WTC11 (cell line): Measurements from ENCODE around the gene XRCC4.
"Not testable (repeated sequence)": the region's sequence is repeated elsewhere in the genome, so short reads cannot be mapped to it uniquely, and the experiment has no call there.

Experiments
- TF ChIP-seq, protein P1 (sequence below): fragments of 200-600 bp; IDR thresholded peaks from 2 replicates; pipeline ENCODE4 v1.8.0; 2022; ENCODE audit warnings: antibody characterized with exemption
- TF ChIP-seq, protein P2 (sequence below): sonication (generic); formaldehyde crosslinking; IDR thresholded peaks from 2 replicates; pipeline ENCODE4 v1.8.1; 2023; ENCODE audit warnings: mild to moderate bottlenecking, missing genetic modification reagents, moderate library complexity
- TF ChIP-seq, protein P3 (sequence below): sonication (generic); formaldehyde crosslinking; IDR thresholded peaks from 2 replicates; pipeline ENCODE4 v1.8.0; 2022; ENCODE audit warnings: mild to moderate bottlenecking, missing genetic modification reagents

DNA sequence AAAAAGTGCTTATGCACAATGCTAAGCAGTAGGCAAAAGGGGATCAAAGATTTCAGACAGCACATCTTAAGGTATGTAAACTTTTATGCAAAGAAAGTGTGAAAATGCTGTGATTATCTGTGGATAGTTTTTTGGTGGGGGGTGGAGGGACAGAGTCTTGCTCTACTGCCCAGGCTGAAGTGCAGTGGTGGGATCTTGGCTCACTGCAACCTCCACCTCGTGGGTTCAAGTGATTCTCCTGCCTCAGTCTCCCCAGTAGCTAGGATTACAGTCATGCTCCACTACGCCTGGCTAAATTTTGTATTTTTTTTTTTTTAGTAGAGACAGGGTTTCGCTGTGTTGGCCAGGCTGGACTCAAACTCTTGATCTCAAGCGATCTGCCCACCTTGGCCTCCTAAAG lies 10.0 kb upstream of the XRCC4 start:
- TF ChIP-seq, protein P1, sequence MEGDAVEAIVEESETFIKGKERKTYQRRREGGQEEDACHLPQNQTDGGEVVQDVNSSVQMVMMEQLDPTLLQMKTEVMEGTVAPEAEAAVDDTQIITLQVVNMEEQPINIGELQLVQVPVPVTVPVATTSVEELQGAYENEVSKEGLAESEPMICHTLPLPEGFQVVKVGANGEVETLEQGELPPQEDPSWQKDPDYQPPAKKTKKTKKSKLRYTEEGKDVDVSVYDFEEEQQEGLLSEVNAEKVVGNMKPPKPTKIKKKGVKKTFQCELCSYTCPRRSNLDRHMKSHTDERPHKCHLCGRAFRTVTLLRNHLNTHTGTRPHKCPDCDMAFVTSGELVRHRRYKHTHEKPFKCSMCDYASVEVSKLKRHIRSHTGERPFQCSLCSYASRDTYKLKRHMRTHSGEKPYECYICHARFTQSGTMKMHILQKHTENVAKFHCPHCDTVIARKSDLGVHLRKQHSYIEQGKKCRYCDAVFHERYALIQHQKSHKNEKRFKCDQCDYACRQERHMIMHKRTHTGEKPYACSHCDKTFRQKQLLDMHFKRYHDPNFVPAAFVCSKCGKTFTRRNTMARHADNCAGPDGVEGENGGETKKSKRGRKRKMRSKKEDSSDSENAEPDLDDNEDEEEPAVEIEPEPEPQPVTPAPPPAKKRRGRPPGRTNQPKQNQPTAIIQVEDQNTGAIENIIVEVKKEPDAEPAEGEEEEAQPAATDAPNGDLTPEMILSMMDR = not testable (repeated sequence)
- TF ChIP-seq, protein P2, sequence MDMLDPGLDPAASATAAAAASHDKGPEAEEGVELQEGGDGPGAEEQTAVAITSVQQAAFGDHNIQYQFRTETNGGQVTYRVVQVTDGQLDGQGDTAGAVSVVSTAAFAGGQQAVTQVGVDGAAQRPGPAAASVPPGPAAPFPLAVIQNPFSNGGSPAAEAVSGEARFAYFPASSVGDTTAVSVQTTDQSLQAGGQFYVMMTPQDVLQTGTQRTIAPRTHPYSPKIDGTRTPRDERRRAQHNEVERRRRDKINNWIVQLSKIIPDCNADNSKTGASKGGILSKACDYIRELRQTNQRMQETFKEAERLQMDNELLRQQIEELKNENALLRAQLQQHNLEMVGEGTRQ (CRISPR knock-in tag) = not testable (repeated sequence)
- TF ChIP-seq, protein P3, sequence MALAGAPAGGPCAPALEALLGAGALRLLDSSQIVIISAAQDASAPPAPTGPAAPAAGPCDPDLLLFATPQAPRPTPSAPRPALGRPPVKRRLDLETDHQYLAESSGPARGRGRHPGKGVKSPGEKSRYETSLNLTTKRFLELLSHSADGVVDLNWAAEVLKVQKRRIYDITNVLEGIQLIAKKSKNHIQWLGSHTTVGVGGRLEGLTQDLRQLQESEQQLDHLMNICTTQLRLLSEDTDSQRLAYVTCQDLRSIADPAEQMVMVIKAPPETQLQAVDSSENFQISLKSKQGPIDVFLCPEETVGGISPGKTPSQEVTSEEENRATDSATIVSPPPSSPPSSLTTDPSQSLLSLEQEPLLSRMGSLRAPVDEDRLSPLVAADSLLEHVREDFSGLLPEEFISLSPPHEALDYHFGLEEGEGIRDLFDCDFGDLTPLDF (CRISPR knock-in tag) = not testable (repeated sequence)
